ENCODE results near the gene SHE.
"Not testable (repeated sequence)": the region's sequence is repeated elsewhere in the genome, so short reads cannot be mapped to it uniquely, and the experiment has no call there.

The SHE gene

GRCh38 chr1:154502066-154502743 lies at the start of gene SHE, which contains the start of gene TDRD10:
SHE (minus strand) TSS chr1:154502412; CDS start chr1:154502026, 386 bp downstream.
TDRD10 (plus strand) TSS chr1:154502219; CDS start chr1:154506904, 4,685 bp downstream.
- DNase-seq (ENCODE audit: low read depth, low spot score), result no peak

GRCh38 chr1:154551474-154551873 lies 49.3 kb upstream of the SHE start:
- DNase-seq (ENCODE audit: low read depth, low spot score), result no peak

GRCh38 chr1:154550657-154551056 lies 48.4 kb upstream of the SHE start:
- no peak for DNase-seq (ENCODE audit: low read depth, low spot score)

- no peak for DNase-seq (ENCODE audit: low read depth, low spot score)
Observed at GRCh38 chr1:154550070-154550469, 47.9 kb upstream of the SHE start.

GRCh38 chr1:154549202-154549770 lies 47.1 kb upstream of the SHE start:
- no peak for DNase-seq (ENCODE audit: low read depth, low spot score)

GRCh38 chr1:154548028-154548427 lies 45.8 kb upstream of the SHE start:
- no peak for DNase-seq (ENCODE audit: low read depth, low spot score)

GRCh38 chr1:154547105-154547732 lies 45.0 kb upstream of the SHE start:
- DNase-seq (ENCODE audit: low read depth, low spot score), result no peak

- no peak for DNase-seq (ENCODE audit: low read depth, low spot score)
Observed at GRCh38 chr1:154546264-154547063, 44.3 kb upstream of the SHE start.

GRCh38 chr1:154541231-154541630 lies 39.0 kb upstream of the SHE start:
- DNase-seq (ENCODE audit: low read depth, low spot score), result no peak

GRCh38 chr1:154539486-154540483 lies 37.6 kb upstream of the SHE start:
- no peak for DNase-seq (ENCODE audit: low read depth, low spot score)

- no peak for DNase-seq (ENCODE audit: low read depth, low spot score)
Observed at GRCh38 chr1:154536570-154536969, 34.4 kb upstream of the SHE start.

- no peak for DNase-seq (ENCODE audit: low read depth, low spot score)
Observed at GRCh38 chr1:154533952-154534844, 32.0 kb upstream of the SHE start.

- DNase-seq (ENCODE audit: low read depth, low spot score), result not testable (repeated sequence)
Observed at GRCh38 chr1:154531950-154532349, 29.7 kb upstream of the SHE start.

GRCh38 chr1:154529308-154529707 lies 27.1 kb upstream of the SHE start:
- no peak for DNase-seq (ENCODE audit: low read depth, low spot score)

- DNase-seq (ENCODE audit: low read depth, low spot score), result no peak
Observed at GRCh38 chr1:154527192-154527591, 25.0 kb upstream of the SHE start.

GRCh38 chr1:154524881-154525280 lies 22.7 kb upstream of the SHE start:
- DNase-seq (ENCODE audit: low read depth, low spot score), result no peak

- DNase-seq (ENCODE audit: low read depth, low spot score), result no peak
Observed at GRCh38 chr1:154521695-154522094, 19.5 kb upstream of the SHE start.

GRCh38 chr1:154520333-154520732 lies 18.1 kb upstream of the SHE start:
- no peak for DNase-seq (ENCODE audit: low read depth, low spot score)

- no peak for DNase-seq (ENCODE audit: low read depth, low spot score)
Observed at GRCh38 chr1:154519591-154519991, 17.4 kb upstream of the SHE start.

- DNase-seq (ENCODE audit: low read depth, low spot score), result no peak
Observed at GRCh38 chr1:154517661-154518060, 15.4 kb upstream of the SHE start.
